NCI-H524 treated with DMSO at 0.1 percent for 48 hours (cell line): ENCODE measurements around the gene NRTN.
"Not testable (repeated sequence)": the region's sequence is repeated elsewhere in the genome, so short reads cannot be mapped to it uniquely, and the experiment has no call there.

Experiments used
- DNase-seq: peaks from one replicate; lab custom pipeline; 2025; lab: John Stamatoyannopoulos, UW

NRTN gene, protein sequence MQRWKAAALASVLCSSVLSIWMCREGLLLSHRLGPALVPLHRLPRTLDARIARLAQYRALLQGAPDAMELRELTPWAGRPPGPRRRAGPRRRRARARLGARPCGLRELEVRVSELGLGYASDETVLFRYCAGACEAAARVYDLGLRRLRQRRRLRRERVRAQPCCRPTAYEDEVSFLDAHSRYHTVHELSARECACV

GRCh38 chr19:5804516-5805461 is at the start of gene NRTN:
TSS of gene NRTN (plus strand) at chr19:5805067. CDS start at chr19:5824166, 19,099 bp downstream.
- no peak for DNase-seq

DNA sequence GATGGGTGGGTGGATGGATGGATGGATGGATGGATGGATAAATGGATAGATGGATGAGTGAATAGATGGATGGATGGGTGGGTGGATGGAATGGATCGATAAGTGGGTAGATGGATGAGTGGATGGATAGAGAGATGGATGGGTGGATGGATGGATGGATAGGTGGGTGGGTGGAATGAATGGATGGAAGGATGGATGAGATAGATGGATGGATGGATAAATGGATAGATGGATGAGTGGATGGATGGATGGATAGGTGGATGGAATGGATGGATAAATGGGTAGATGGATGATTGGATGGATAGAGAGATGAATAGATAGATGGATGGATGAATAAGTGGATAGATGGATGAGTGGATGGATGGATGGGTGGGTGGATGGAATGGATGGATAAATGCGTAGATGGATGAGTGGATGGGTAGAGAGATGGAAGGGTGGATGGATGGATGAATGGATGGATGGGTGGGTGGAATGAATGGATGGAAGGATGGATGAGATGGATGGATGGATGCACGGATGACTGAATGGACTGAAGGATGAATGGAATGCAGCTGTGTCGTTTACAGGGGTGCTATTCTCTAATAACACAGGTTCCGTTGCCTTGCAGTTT is 42.2 kb upstream of the NRTN start:
- no peak for DNase-seq

DNA sequence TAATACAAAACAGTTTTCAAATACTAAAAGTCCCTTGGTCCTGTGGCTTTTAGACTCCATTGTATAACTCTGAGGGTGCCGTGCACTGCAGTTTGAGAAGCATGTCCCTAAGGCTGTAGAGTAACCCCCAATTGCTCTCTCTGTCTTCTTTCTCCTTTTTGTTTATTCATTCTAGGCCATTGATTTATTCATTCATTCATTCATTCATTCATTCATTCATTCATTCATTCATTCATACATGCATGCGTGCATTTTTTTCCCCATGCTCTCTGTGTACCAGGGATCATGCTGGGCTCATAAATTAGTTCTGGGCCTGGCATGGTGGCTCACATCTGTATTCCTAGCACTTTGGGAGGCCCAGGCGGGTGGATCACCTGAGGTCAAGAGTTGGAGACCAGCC is 39.6 kb upstream of the NRTN start:
- DNase-seq = no peak

DNA sequence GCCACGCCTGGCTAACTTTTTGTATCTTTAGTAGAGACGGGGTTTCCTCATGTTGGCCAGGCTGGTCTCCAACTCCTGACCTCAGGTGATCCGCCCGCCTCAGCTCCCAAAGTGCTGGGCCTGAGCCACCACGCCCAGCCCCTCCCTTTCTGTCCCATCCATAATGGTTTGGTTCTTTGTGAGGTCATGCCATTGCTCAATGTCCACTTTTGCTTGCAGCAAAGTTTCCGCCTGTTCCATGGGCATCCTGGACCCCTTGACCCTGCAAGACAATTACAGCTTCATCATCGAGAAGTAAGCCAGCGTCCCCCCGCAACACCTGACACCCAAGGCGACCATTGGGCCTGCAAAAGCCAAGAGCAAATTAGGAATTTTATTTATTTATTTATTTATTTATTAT is 36.9 kb upstream of the NRTN start:
- no peak for DNase-seq

DNA sequence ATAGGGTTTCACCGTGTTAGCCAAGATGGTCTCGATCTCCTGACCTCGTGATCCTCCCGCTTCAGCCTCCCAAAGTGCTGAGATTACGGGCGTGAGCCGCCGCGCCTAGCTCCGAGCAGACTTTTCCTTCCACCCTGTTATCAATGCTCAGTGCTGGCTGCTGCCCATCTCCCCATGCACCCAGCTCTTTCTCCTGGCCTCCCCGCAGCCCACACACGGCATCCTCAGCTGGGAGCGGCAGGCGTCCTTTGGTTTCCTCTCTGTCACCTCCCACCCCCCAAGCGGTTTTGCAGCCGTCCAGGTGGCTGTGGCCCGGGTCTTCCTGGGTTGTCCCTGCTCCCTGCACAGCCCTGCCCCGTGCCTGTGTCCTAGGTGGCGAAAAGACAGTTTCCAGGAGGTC is 32.5 kb upstream of the NRTN start:
- no peak for DNase-seq

GRCh38 chr19:5773276-5773675 is 31.6 kb upstream of the NRTN start:
- no peak for DNase-seq

DNA sequence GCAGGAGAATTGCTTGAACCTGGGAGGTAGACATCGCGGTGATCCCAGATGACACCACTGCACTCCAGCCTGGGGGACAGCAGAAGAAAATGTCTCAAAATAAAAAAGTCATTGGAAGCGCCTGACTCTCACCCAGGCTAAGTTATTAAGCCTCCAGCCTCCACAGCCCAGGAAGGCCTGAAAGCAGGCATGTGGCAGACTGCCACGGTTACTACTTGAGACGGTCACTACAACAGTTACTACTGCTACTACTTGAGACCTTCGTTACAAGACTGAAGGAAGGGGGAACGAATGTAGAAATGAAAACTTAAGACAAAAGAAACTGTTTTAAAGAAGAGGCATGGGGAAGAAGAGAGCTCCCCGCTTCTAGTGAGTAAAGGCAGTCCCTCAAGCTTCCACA is 29.9 kb upstream of the NRTN start:
- no peak for DNase-seq

DNA sequence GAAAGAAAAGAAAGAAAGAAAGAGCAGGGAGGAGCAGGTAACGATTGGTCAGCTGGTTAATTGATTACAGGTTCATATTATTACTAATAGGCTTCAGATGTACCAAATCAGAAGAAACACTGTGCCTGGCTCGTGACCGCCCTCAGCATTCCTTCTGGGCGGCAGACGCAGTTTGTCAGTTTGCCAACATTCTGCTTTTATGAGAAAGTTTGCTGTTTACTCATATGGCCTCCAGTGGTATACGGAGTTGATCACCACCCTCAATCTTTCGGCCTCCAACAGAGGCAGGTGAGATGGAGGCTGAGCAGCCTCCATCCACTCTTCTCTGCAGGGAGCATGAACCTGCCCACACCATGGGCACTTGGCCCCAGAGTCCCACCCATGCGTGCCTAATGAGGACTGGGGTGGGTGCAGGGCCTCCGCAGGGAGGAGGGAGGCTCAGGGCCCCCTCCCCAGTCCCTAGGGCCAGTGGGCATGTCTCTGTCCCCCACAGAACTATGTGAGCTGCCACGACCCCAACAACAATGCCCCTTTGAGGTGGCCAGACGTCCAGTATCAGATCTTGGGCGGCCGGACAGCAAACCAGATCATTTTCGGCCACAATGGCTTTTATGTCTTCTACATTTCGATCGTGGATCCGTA is 29.1 kb upstream of the NRTN start:
- no peak for DNase-seq

DNA sequence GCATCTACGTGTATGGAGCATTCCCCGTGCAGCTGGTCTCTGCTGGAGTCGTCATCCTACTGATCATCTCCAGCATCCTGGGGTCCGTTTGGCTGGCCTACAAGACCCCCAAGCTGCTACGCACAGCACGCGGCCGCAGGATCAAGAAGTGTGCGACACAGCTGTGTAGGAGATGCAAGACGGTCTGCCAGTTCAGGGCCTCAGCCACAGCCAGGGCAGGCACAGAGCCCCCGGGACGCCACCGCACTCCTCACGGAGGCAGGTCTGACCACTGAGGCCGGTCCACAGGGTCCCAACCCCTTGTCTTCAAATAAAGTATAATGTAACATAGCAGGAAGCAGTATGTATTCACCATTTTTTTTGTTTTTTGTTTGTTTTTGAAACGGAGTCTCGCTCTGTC is 26.5 kb upstream of the NRTN start:
- DNase-seq = no peak

- not testable (repeated sequence) for DNase-seq
Observed at GRCh38 chr19:5780916-5781315, 24.0 kb upstream of the NRTN start.

GRCh38 chr19:5782322-5782721 is 22.5 kb upstream of the NRTN start:
- DNase-seq = no peak

- no peak for DNase-seq
Observed at GRCh38 chr19:5782945-5783919, 21.6 kb upstream of the NRTN start.

GRCh38 chr19:5784581-5785147 is 20.2 kb upstream of the NRTN start, which contains the start of gene PRR22:
TSS of gene PRR22 (minus strand) at chr19:5784746. CDS start at chr19:5784660, 86 bp downstream.
- DNase-seq = no peak

DNA sequence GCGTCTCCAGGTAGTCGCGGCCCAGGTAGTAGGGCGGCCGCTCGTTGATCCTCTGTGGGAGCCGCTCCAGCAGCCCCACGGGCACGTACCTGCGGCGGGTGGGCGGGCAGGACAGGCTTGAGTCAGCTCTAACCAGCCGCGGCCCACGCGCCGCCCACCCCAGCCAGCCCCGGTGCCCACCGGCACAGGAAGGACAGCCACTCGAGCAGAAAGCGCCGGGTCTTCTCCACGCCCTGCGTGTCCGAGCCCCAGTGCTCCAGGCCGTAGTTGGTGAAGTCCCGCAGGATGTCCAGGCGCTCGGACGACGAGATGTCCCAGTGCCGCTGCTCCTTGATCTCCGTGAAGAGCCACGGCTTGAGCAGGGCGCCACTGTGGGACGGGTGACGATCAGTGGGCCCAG is 19.4 kb upstream of the NRTN start:
- DNase-seq = no peak

DNA sequence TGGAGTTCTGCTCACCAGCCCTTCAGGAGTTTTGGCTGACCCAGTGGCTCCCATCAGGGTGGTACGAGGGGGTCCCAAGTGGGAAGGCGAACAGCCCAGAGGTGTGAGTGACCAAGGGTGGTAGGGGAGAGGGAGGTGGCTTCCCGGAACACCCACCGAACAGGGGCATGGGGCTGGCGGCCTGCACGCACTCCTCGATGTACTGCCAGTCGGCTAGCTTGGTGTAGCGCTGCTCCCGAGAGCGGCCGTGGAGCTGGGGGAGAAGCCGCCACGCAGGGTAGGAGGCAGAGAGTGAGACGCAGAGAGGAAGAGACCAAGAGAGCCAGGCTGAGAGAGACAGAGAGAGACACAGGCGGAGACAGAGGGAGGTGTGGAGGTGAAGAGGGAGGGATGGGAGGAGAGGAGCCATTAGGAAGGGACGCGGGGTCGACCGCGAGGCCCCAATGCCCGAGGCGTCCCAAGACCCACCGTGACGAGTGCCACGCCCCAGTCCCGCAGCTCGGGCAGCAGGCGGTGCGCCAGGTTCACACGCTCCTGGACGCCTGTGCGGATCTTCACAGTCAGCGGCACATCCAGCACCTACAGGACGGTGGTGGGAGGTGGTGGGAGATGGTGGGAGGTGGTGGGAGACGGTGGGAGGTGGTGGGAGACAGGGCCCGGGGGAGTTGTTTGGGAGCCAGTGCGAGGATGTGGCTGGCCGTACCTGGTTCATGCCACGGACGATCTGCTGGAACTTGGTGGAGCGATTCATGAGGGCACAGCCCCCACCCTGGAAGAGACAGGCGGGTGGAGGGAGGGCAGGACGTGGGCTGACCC is 18.1 kb upstream of the NRTN start:
- DNase-seq = no peak

GRCh38 chr19:5787409-5788182 is 17.3 kb upstream of the NRTN start:
- DNase-seq = no peak

DNA sequence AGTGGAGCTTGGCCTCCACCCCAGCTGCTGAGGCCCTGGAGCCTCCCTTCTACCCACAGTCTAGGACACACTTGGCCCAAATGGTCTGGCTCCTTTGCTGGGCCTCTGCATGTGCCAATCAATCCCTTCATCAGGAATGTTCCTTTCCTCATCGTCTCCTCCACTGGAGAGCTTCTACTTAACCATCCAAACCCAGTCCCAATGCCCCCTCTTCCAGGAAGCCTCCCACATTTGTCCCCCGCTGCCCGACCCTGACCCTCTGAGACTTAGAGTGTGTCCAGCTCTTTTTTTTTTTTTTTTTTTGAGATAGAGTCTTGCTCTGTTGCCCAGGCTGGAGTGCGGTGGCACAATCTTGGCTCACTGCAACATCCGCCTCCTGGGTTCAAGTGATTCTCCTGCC is 16.4 kb upstream of the NRTN start:
- no peak for DNase-seq

DNA sequence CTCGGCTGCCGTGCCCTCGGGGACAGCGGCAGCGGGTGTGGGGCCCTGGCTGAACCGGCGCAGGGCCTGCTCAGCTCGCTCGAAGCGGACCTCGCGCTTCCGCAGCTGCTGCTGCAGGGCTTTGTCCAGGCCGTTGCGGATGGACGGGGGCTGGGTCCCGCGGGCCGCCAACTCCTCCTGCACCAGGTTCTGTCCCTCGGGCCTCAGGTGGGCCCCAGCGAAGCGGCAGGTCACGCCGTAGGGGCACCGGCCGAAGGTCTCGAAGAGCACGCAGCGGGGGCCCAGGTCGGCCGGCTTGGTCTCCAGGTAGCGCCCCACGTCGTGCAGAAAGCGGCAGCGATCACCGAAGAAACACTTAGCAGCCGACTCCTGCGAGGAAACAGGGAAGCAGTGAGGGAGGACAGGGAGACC is 15.5 kb upstream of the NRTN start:
- DNase-seq = no peak

DNA sequence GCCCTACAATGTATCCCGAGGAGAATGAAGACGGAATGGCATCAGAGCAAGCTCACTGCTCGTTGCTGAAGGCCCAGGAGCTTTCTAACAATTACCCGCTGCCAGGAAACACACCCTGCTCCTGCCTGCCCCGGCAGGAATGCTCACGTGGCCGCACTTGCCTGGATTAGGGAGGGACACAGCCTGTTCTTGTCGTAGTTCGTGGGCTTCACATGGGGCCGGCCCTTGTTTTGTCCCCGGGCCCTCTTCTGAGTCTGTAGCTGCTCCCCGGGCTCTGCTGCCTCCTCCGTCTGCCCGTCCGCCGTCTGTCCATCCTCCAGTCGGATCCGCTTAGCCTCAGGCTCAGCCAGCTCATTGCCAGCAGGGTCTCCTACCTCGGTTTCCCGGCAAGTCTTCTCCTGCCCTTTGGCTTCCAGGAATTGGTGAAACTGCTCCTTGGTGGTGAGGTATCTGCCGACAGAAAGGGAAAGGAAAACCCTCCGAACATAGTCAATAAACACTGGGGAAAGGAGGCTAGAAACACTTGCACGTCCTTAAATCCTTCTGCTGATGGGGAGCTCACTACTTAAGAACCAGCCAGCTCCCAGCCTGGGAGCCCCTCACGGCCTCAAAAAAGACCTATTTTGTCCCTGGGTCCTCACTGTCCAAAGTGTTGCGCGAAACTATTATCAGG is 14.8 kb upstream of the NRTN start:
- DNase-seq = no peak
